Lower leg skin (tissue), 4 donors: Measurements from ENCODE around the gene BOD1. TPM values are rescaled to one million over a fixed set of nuclear protein-coding genes. Genes with fewer than 3 reads are reported as not detected.

ENCODE experiments used
- DNase-seq, 2 donors: peaks; one replicate each; pipeline ENCODE4 v3.0.0-alpha.2; 2019; ENCODE audit warnings: low spot score in 2 of 2
- H3K4me3 ChIP-seq: fragments of 200-600 bp; sonication (generic); 2 replicates; pipeline ENCODE4 v1.5.1; 2017; ENCODE audit warnings: mild to moderate bottlenecking, low read depth; ENCODE audit not compliant: poor library complexity, severe bottlenecking
- CTCF ChIP-seq, 3 donors: fragments of 450-650 bp; IDR thresholded peaks; one replicate each; pipeline ENCODE4 v1.5.1; 2016; ENCODE audit warnings: antibody characterized with exemption in 3 of 3, mild to moderate bottlenecking in 3 of 3, moderate library complexity in 2 of 3
- POLR2A ChIP-seq, 2 donors: fragments of 450-650 bp; IDR thresholded peaks; one replicate each; pipeline ENCODE4 v1.6.1; 2016 to 2017; ENCODE audit warnings: antibody characterized with exemption in 2 of 2, mild to moderate bottlenecking in 1 of 2, moderate library complexity in 1 of 2
- WGBS, 2 donors: methylation state at CpG; one replicate each; pipeline ENCODE4 v1.1.5; 2018; 5-methylcytosine and 5-hydroxymethylcytosine counted together
- intact Hi-C: fragments of 100-400 bp; cut with DNase I; formaldehyde crosslinking; loops from one replicate; pipeline ENCODE4 v1.15.0; 2023; ENCODE audit warnings: low total_unique reads
- total RNA-seq, 4 donors: library from RNA; depleted of rRNA; stranded (reverse); fragments of >200 nt; gene quantifications; one replicate each; pipeline ENCODE4 v1.1.0, GENCODE V29; 2016

BOD1 gene
- total RNA-seq, 4 donors from 2014 or later: 32.0 to 54.6 (median 42.8) TPM

- TF ChIP-seq CTCF (IDR thresholded peaks at IDR 0.05) (no peak), POLR2A (IDR thresholded peaks at IDR 0.05) (no peak)
- whole genome bisulfite sequencing, 2 donors: 54 to 64% methylated on average over 2 of the region's 2 CpGs
- H3K4me3 ChIP-seq: no peak overlapping the region
- intact Hi-C loops: no loop called here
- no peak for DNase-seq
Observed at GRCh38 chr5:173583346-173583745, 33.1 kb downstream of the BOD1 start.

DNA sequence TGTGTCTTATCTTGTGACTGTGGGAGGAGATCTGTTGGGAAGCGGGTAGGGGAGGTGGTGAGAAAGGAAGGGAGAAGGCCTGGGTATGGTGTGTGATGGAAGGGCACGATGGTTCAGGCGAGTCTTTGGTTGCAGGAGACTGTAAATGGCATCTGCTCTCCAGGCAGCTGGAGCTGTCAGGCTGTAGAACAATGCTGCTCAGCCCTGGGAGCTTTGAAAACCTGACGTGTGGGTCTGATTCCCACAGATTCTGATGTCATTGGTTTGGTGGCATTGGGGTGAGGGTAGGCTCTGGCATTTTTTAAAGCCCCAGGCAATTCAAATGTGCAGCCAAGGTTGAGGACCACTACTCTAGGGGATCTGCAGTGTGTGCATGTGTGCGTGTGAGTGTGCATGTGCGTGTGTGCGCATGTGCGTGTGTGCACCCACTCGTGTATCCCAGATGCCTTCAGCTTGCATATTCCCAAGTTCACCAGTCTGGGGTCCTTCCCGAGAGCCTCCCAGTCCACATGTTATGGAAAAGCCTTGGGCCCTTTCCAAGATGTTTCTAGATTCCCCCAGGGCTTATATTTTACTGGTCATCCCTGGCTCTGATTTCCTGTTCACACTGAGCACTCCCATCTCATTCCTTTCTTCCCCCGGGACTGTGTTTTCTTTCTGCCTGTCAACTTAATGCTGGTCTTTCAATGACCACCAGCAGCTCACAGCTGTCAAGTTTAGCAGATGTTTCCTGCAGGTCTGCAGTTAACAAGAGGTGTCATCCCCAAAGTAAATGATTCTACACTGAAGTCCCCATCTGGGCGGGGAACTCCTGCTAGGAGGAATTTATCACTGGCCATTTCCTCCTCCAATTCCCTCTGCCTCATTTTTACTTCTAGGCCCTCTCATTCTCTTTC, 34.0 kb downstream of the BOD1 start:
- no peak for DNase-seq
- 71 to 73% methylated on average over 12 of the region's 12 CpGs for WGBS, 2 donors
- TF ChIP-seq POLR2A (IDR thresholded peaks at IDR 0.05): no peak
- no peak for TF ChIP-seq CTCF (IDR thresholded peaks at IDR 0.05)
- intact Hi-C loops: no loop called here
- no peak overlapping the region for H3K4me3 ChIP-seq

GRCh38 chr5:173581408-173582215, 34.8 kb downstream of the BOD1 start:
- DNase-seq: no peak
- TF ChIP-seq CTCF (IDR thresholded peaks at IDR 0.05) (no peak), POLR2A (IDR thresholded peaks at IDR 0.05) (no peak)
- intact Hi-C loops: no loop called here
- WGBS, 2 donors: 64 to 68% methylated on average over 17 of the region's 17 CpGs
- no peak overlapping the region for H3K4me3 ChIP-seq

DNA sequence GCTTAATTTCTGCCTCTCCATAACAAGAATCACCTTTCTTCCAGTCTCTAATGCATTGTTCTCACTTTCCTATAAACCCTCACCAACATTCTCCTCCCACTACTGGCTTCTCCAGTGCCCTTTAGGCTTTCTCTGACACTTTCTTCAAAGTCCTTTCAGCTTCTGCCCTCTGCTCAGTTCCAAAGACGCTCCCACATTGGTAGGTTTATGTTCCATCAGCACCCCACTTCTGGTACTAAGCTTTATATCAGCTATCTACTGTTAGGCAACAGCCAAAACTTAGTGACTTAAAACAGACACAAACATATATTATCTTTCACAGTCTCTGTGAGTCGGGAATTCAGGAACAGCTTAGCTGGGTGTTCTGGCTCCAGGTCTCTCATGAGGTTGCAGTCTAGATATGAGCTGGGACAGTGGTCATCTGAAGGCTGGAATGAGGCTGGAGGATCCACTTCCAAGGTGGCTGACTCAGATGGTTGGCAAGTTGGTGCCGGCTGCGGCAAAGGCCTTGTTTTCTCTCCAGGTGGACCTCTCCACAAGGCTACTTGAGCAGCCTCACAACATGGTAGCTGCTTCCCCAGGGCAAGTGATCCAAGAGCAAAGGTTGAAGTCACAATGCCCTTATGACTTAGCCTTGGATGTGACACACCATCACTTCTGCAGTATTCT, 37.4 kb downstream of the BOD1 start:
- intact Hi-C loops: loop anchor here (10.0 kb wide), 1 partner anchor 284 kb away; no protein-coding TSS in a partner anchor
- no peak for TF ChIP-seq CTCF (IDR thresholded peaks at IDR 0.05)
- TF ChIP-seq POLR2A (IDR thresholded peaks at IDR 0.05): no peak
- H3K4me3 ChIP-seq: no peak overlapping the region
- WGBS, 2 donors: 78 to 84% methylated on average over 4 of the region's 4 CpGs
- DNase-seq: peak in 1 of 2 donors; percentile 61

DNA sequence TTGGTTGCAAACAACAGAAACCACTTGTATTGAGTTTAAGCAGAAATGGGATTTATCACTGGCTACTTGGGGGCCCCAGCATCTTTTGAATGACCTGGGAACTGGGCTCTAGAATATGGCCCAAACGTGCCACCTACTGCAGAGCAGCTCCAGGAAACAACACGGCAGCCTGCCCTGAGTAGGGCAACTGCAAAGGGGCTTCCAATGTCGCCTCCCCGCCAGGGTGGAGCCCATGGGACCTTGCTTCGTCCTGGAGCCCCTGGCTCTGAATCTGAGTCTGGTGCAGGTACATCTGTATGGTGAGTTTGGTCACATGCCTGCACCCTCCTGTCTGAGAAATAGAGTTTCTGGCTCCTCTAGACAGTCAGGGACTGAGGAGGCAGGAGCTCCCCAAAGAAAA, 38.6 kb downstream of the BOD1 start:
- no peak overlapping the region for H3K4me3 ChIP-seq
- 89 to 94% methylated on average over 5 of the region's 5 CpGs for WGBS, 2 donors
- no peak for TF ChIP-seq CTCF (IDR thresholded peaks at IDR 0.05)
- TF ChIP-seq POLR2A (IDR thresholded peaks at IDR 0.05): no peak
- peak in 1 of 2 donors; percentile 58 for DNase-seq
- intact Hi-C loops: loop anchor here (10.0 kb wide), 1 partner anchor 283 kb away; no protein-coding TSS in a partner anchor
